HCT116 (cell line): ENCODE measurements around the gene RIMOC1.

Source experiments
- CBX3 ChIP-seq: IDR thresholded peaks from 2 replicates; pipeline ENCODE4 v1.6.1; 2012; ENCODE audit warnings: low read depth
- CTCF ChIP-seq, 3 experiments: fragments of 200-600 bp in 1 of 3; sonication (generic) in 1 of 3; IDR thresholded peaks in 2 of 3; conservative IDR thresholded peaks in 1 of 3; 2 replicates each; pipeline ENCODE4 v1.5.1; 2012 to 2017; ENCODE audit warnings: low read depth in 2 of 3, low read length in 2 of 3, antibody characterized with exemption in 1 of 3, borderline replicate concordance in 1 of 3, control low read depth in 1 of 3, mild to moderate bottlenecking in 1 of 3, mixed read lengths in 1 of 3, mixed run types in 1 of 3, moderate library complexity in 1 of 3; ENCODE audit not compliant: insufficient read depth in 1 of 3
- EGR1 ChIP-seq: IDR thresholded peaks from 2 replicates; pipeline ENCODE4 v1.6.1; 2012; ENCODE audit warnings: low read depth
- EZH2 ChIP-seq: fragments of 200-600 bp; sonication (generic); IDR thresholded peaks from 2 replicates; pipeline ENCODE4 v1.6.1; 2017; ENCODE audit warnings: antibody characterized with exemption, mixed run types
- FOSL1 ChIP-seq: IDR thresholded peaks from 2 replicates; pipeline ENCODE4 v1.6.1; 2012; ENCODE audit warnings: low read depth
- POLR2A ChIP-seq: IDR thresholded peaks from 2 replicates; pipeline ENCODE4 v1.7.0; 2011; ENCODE audit warnings: borderline replicate concordance; ENCODE audit not compliant: insufficient read depth, insufficient read length; ENCODE audit errors: extremely low read depth
- SIN3A ChIP-seq: IDR thresholded peaks from 2 replicates; pipeline ENCODE4 v1.6.1; 2012; ENCODE audit warnings: low read depth
- SP1 ChIP-seq: IDR thresholded peaks from 2 replicates; pipeline ENCODE4 v1.6.1; 2012; ENCODE audit warnings: low read depth
- SRF ChIP-seq: IDR thresholded peaks from 2 replicates; pipeline ENCODE4 v1.6.1; 2012; ENCODE audit warnings: low read depth
- TCF7L2 ChIP-seq: IDR thresholded peaks from 2 replicates; pipeline ENCODE4 v1.7.0; 2011; ENCODE audit warnings: borderline replicate concordance, inconsistent platforms; ENCODE audit not compliant: insufficient read depth, insufficient read length; ENCODE audit errors: extremely low read depth
- ZFX ChIP-seq: fragments of 450-650 bp; IDR thresholded peaks from 2 replicates; pipeline ENCODE4 v1.6.1; 2017
- TF ChIP-seq, protein P1 (sequence below): IDR thresholded peaks from 2 replicates; pipeline ENCODE4 v1.6.1; 2012
- TF ChIP-seq, protein P2 (sequence below): IDR thresholded peaks from 2 replicates; pipeline ENCODE4 v1.6.1; 2012; ENCODE audit warnings: low read depth
- TF ChIP-seq, protein P3 (sequence below): IDR thresholded peaks from 2 replicates; pipeline ENCODE4 v1.6.1; 2011; ENCODE audit warnings: mild to moderate bottlenecking, low read length, moderate library complexity; ENCODE audit not compliant: insufficient replicate concordance; ENCODE audit errors: extremely low read depth

DNA sequence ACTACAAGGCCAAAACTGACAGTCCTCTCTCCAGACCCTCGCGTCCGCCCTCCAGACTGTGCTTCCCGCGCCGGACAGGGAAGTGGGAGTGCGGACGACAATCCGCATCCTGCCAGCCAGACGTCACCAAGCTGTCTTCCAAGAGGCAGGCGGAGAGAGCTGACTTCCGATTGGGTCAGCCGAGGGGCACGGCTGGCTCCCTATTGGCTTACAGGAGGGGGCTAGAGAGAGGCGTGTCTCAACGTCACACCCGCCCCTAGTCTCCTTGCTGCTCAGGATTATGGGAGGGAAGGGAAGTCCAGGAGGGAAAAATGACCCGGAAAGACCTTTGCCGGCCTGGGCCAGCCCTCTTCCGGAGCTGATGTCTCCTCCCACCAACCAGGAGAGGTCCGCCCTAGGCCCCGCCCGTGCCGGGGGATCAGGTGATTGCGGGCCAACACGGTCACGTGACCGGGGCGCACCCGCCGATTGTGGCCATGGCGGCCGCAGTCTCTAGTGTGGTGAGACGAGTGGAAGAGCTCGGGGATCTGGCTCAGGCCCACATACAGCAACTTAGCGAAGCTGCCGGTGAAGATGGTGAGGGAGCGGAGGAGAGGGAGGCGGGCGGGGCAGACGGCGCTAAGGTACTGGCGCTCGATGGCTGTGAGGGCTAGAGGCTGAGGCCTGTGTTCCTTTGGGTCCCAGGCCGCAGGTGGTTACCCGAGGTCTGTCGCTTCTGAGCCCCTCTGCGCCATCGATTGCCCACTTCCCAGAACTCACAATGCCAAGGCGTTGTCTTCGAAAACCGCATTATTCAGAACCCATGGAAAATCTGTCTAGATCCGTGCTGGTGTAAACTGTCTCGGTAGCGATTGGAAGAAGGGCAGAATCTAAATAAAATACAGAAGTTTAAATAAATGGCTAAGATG lies at the start of gene RIMOC1:
- TF ChIP-seq CTCF (IDR thresholded peaks at IDR 0.05 in 2 of 3, conservative IDR thresholded peaks at IDR 0.05 in 1 of 3; ENCODE audit: borderline replicate concordance in 1 of 3, insufficient read depth in 1 of 3, low read depth in 2 of 3, low read length in 2 of 3) (no peak), EGR1 (no peak), FOSL1 (no peak), TCF7L2 (no peak), SRF (peak; percentile 97), POLR2A (peak; percentile 58), SIN3A (peak; percentile 93; the same call in 1 of the 2 replicates), ZFX (peak; percentile 97), EZH2 (no peak), SP1 (peak; percentile 93), CBX3 (peak; percentile 77)
- TF ChIP-seq, protein P1, sequence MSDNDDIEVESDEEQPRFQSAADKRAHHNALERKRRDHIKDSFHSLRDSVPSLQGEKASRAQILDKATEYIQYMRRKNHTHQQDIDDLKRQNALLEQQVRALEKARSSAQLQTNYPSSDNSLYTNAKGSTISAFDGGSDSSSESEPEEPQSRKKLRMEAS, result peak; percentile 88
- TF ChIP-seq, protein P2, sequence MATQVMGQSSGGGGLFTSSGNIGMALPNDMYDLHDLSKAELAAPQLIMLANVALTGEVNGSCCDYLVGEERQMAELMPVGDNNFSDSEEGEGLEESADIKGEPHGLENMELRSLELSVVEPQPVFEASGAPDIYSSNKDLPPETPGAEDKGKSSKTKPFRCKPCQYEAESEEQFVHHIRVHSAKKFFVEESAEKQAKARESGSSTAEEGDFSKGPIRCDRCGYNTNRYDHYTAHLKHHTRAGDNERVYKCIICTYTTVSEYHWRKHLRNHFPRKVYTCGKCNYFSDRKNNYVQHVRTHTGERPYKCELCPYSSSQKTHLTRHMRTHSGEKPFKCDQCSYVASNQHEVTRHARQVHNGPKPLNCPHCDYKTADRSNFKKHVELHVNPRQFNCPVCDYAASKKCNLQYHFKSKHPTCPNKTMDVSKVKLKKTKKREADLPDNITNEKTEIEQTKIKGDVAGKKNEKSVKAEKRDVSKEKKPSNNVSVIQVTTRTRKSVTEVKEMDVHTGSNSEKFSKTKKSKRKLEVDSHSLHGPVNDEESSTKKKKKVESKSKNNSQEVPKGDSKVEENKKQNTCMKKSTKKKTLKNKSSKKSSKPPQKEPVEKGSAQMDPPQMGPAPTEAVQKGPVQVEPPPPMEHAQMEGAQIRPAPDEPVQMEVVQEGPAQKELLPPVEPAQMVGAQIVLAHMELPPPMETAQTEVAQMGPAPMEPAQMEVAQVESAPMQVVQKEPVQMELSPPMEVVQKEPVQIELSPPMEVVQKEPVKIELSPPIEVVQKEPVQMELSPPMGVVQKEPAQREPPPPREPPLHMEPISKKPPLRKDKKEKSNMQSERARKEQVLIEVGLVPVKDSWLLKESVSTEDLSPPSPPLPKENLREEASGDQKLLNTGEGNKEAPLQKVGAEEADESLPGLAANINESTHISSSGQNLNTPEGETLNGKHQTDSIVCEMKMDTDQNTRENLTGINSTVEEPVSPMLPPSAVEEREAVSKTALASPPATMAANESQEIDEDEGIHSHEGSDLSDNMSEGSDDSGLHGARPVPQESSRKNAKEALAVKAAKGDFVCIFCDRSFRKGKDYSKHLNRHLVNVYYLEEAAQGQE, result no peak
- TF ChIP-seq, protein P3, sequence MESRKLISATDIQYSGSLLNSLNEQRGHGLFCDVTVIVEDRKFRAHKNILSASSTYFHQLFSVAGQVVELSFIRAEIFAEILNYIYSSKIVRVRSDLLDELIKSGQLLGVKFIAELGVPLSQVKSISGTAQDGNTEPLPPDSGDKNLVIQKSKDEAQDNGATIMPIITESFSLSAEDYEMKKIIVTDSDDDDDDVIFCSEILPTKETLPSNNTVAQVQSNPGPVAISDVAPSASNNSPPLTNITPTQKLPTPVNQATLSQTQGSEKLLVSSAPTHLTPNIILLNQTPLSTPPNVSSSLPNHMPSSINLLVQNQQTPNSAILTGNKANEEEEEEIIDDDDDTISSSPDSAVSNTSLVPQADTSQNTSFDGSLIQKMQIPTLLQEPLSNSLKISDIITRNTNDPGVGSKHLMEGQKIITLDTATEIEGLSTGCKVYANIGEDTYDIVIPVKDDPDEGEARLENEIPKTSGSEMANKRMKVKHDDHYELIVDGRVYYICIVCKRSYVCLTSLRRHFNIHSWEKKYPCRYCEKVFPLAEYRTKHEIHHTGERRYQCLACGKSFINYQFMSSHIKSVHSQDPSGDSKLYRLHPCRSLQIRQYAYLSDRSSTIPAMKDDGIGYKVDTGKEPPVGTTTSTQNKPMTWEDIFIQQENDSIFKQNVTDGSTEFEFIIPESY, result no peak
